GM12878 (cell line): Measurements from ENCODE around the gene ACTMAP.

Source experiments
- BRCA1 ChIP-seq: IDR thresholded peaks from 2 replicates; pipeline ENCODE4 v1.6.1; 2011; ENCODE audit warnings: low read depth, low read length, improper control_type of control experiment
- CREM ChIP-seq: IDR thresholded peaks from 2 replicates; pipeline ENCODE4 v1.6.1; 2014; ENCODE audit warnings: antibody characterized with exemption, low read depth
- EZH2 ChIP-seq: IDR thresholded peaks from 2 replicates; pipeline ENCODE4 v1.6.1; 2012; ENCODE audit warnings: low read depth, mild to moderate bottlenecking, control low read depth, inconsistent platforms, low read length, borderline replicate concordance; ENCODE audit not compliant: control insufficient read depth
- FOXM1 ChIP-seq: IDR thresholded peaks from 2 replicates; pipeline ENCODE4 v1.6.1; 2012; ENCODE audit warnings: low read depth, mild to moderate bottlenecking, inconsistent platforms, low read length, moderate library complexity
- RCOR1 ChIP-seq: conservative IDR thresholded peaks from 2 replicates; pipeline ENCODE4 v1.6.1; 2012; ENCODE audit warnings: low read depth, low read length, improper control_type of control experiment
- SREBF2 ChIP-seq: IDR thresholded peaks from 2 replicates; pipeline ENCODE4 v1.6.1; 2012; ENCODE audit warnings: mild to moderate bottlenecking, low read length
- TCF7 ChIP-seq: IDR thresholded peaks from 2 replicates; pipeline ENCODE4 v1.6.1; 2014; ENCODE audit warnings: antibody characterized with exemption, borderline replicate concordance
- ZZZ3 ChIP-seq: IDR thresholded peaks from 2 replicates; pipeline ENCODE4 v1.6.1; 2011; ENCODE audit warnings: low read depth; ENCODE audit not compliant: control insufficient read depth, insufficient read length
- TF ChIP-seq, protein P1 (sequence below): IDR thresholded peaks from 2 replicates; pipeline ENCODE4 v1.6.1; 2012; ENCODE audit warnings: improper control_type of control experiment, low read depth, low read length; ENCODE audit not compliant: insufficient replicate concordance
- TF ChIP-seq, protein P2 (sequence below): IDR thresholded peaks from 2 replicates; pipeline ENCODE4 v1.6.1; 2012; ENCODE audit warnings: low read depth, low read length, improper control_type of control experiment
- TF ChIP-seq, protein P3 (sequence below): fragments of 450-650 bp; IDR thresholded peaks from 2 replicates; pipeline ENCODE4 v1.6.1; 2017; ENCODE audit warnings: mild to moderate bottlenecking
- TF ChIP-seq, protein P4 (sequence below): IDR thresholded peaks from 2 replicates; pipeline ENCODE4 v1.6.1; 2011; ENCODE audit warnings: mild to moderate bottlenecking, low read depth, low read length, moderate library complexity; ENCODE audit not compliant: insufficient replicate concordance
- TF ChIP-seq, protein P5 (sequence below): IDR thresholded peaks from 2 replicates; pipeline ENCODE4 v1.6.1; 2012; ENCODE audit warnings: low read depth, low read length, improper control_type of control experiment

DNA sequence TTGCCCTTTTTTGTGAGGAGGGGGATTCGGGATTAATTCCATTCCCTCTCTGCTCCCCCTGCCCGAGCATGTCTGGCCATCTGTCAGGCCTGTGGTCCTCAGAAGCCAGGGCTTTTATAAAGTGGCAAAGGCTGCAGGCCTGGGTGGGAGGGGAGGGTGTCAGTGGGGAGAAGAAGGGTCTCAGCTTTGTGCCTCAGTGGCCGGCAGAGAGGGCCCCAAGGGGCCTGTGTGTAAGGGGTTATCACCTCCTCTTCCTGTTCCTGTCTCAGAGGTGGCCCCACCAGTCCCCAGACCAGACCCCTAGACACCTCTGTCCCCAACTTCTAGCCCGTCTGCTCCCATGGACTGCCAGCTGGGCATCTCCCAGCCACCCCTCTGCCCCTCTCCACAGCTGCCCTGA is 56.4 kb downstream of the ACTMAP start:
- TF ChIP-seq ZZZ3, result no peak
- TF ChIP-seq TCF7, result no peak
- TF ChIP-seq EZH2, result no peak
- TF ChIP-seq, protein P1, sequence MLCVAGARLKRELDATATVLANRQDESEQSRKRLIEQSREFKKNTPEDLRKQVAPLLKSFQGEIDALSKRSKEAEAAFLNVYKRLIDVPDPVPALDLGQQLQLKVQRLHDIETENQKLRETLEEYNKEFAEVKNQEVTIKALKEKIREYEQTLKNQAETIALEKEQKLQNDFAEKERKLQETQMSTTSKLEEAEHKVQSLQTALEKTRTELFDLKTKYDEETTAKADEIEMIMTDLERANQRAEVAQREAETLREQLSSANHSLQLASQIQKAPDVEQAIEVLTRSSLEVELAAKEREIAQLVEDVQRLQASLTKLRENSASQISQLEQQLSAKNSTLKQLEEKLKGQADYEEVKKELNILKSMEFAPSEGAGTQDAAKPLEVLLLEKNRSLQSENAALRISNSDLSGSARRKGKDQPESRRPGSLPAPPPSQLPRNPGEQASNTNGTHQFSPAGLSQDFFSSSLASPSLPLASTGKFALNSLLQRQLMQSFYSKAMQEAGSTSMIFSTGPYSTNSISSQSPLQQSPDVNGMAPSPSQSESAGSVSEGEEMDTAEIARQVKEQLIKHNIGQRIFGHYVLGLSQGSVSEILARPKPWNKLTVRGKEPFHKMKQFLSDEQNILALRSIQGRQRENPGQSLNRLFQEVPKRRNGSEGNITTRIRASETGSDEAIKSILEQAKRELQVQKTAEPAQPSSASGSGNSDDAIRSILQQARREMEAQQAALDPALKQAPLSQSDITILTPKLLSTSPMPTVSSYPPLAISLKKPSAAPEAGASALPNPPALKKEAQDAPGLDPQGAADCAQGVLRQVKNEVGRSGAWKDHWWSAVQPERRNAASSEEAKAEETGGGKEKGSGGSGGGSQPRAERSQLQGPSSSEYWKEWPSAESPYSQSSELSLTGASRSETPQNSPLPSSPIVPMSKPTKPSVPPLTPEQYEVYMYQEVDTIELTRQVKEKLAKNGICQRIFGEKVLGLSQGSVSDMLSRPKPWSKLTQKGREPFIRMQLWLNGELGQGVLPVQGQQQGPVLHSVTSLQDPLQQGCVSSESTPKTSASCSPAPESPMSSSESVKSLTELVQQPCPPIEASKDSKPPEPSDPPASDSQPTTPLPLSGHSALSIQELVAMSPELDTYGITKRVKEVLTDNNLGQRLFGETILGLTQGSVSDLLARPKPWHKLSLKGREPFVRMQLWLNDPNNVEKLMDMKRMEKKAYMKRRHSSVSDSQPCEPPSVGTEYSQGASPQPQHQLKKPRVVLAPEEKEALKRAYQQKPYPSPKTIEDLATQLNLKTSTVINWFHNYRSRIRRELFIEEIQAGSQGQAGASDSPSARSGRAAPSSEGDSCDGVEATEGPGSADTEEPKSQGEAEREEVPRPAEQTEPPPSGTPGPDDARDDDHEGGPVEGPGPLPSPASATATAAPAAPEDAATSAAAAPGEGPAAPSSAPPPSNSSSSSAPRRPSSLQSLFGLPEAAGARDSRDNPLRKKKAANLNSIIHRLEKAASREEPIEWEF, result no peak
- no peak for TF ChIP-seq FOXM1
- TF ChIP-seq, protein P2, sequence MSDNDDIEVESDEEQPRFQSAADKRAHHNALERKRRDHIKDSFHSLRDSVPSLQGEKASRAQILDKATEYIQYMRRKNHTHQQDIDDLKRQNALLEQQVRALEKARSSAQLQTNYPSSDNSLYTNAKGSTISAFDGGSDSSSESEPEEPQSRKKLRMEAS, result no peak
- no peak for TF ChIP-seq CREM
- TF ChIP-seq SREBF2, result no peak
- TF ChIP-seq BRCA1, result no peak
- TF ChIP-seq, protein P3, sequence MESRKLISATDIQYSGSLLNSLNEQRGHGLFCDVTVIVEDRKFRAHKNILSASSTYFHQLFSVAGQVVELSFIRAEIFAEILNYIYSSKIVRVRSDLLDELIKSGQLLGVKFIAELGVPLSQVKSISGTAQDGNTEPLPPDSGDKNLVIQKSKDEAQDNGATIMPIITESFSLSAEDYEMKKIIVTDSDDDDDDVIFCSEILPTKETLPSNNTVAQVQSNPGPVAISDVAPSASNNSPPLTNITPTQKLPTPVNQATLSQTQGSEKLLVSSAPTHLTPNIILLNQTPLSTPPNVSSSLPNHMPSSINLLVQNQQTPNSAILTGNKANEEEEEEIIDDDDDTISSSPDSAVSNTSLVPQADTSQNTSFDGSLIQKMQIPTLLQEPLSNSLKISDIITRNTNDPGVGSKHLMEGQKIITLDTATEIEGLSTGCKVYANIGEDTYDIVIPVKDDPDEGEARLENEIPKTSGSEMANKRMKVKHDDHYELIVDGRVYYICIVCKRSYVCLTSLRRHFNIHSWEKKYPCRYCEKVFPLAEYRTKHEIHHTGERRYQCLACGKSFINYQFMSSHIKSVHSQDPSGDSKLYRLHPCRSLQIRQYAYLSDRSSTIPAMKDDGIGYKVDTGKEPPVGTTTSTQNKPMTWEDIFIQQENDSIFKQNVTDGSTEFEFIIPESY, result no peak
- TF ChIP-seq RCOR1, result no peak
- TF ChIP-seq, protein P4, sequence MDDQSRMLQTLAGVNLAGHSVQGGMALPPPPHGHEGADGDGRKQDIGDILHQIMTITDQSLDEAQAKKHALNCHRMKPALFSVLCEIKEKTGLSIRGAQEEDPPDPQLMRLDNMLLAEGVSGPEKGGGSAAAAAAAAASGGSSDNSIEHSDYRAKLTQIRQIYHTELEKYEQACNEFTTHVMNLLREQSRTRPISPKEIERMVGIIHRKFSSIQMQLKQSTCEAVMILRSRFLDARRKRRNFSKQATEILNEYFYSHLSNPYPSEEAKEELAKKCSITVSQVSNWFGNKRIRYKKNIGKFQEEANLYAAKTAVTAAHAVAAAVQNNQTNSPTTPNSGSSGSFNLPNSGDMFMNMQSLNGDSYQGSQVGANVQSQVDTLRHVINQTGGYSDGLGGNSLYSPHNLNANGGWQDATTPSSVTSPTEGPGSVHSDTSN, result no peak
- TF ChIP-seq, protein P5, sequence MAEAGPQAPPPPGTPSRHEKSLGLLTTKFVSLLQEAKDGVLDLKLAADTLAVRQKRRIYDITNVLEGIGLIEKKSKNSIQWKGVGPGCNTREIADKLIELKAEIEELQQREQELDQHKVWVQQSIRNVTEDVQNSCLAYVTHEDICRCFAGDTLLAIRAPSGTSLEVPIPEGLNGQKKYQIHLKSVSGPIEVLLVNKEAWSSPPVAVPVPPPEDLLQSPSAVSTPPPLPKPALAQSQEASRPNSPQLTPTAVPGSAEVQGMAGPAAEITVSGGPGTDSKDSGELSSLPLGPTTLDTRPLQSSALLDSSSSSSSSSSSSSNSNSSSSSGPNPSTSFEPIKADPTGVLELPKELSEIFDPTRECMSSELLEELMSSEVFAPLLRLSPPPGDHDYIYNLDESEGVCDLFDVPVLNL, result no peak
